HG02938 (cell line): Measurements from ENCODE around the gene FZD7.

ENCODE experiments used
- ATAC-seq: cut with Tn5 transposase; IDR thresholded peaks from one replicate; pipeline ENCODE4 v1.9.1; 2021; ENCODE audit warnings: mild to moderate bottlenecking, moderate library complexity; ENCODE audit not compliant: unreplicated experiment

FZD7 gene

DNA sequence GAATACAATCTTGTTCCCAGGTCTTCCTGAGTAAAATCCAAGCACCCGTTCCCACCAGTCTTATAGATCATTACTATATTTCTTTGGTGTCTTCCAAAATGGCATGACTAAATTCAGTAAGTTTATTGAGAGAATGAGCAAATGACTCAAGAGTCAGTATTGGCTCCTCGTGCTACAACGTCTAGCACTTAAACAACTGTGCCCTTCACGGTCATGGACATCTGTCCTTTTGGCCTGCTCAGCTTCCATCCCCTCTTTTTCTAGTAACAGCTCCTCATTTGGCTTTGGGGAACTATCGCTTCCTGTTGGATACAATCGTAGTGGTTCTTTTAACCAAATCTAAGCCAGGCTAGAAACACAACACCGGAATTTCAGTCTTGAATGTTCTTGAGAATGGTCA lies 24.1 kb upstream of the FZD7 start:
- no peak for ATAC-seq

GRCh38 chr2:202014318-202014717 lies 19.3 kb upstream of the FZD7 start:
- no peak for ATAC-seq

GRCh38 chr2:202014759-202015211 lies 18.9 kb upstream of the FZD7 start:
- ATAC-seq: no peak

GRCh38 chr2:202015471-202015870 lies 18.2 kb upstream of the FZD7 start:
- no peak for ATAC-seq

DNA sequence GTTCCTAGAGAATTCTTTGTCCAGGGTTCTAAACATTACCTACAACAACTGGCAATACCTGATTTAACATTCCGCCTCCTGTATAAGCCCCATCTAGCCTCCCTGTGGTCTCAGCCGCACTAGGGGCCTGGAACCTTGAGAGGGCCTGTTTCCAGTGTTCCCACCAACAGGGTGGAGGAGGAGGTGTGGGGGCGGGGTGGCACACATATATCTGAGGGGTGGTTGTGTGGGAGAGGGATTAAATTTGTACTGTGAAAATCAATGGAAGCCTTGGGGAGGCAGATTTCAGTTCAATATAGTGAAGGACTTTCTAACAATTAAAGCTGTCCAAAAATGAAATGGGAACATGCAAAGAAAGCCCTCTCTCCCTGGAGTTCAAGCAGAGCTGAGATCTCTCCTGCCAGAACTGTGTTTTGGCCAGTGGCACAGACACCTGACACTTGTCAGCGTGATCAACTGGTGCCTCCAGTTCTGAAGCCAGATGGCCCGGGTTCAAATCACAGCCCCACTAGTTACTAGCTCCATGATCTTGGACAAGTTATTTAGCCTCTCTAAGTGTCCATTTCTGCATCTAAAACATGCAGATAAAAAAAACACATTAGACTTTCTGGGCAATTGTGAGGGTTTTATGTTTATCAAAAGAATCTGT lies 17.0 kb upstream of the FZD7 start:
- no peak for ATAC-seq

DNA sequence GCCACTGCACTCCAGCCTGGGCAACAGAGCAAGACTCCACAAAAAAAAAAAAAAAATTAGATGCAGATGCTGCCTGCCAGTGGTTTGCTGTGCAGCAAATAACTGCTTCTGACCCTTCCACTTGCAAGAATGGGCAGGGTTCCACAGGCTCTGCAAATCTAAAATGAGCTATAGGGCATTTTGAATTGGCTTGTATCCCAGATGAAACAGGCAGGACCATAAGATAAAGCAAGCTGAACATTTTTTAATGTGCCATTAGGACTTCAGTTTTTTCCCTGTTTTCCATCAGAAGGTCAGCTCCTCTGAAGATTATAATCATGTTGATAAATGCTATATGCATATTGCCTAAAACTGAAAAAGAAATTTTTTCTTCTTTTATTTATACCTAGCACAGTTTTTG lies 15.7 kb upstream of the FZD7 start:
- no peak for ATAC-seq

GRCh38 chr2:202018950-202019349 lies 14.7 kb upstream of the FZD7 start:
- ATAC-seq: no peak

GRCh38 chr2:202019689-202020450 lies 13.8 kb upstream of the FZD7 start:
- no peak for ATAC-seq

DNA sequence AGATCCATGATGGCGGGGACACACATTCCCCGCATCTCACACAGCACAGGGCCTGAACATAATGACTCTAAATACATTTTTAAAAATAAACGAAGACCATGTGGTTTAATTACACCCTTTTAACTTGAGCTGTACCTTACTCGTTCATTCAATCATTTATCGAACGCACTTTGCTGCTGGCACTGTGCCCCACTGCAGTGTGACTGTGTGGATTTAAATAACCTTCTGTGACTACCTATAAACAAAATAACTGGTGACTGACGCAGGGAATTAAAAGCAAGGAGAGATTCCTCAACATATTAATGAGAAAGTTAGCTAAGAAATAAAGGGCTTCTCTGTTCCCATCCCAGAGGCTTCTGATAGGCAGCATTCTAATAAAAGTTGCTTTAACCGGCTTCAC lies 10.9 kb upstream of the FZD7 start:
- ATAC-seq: no peak

DNA sequence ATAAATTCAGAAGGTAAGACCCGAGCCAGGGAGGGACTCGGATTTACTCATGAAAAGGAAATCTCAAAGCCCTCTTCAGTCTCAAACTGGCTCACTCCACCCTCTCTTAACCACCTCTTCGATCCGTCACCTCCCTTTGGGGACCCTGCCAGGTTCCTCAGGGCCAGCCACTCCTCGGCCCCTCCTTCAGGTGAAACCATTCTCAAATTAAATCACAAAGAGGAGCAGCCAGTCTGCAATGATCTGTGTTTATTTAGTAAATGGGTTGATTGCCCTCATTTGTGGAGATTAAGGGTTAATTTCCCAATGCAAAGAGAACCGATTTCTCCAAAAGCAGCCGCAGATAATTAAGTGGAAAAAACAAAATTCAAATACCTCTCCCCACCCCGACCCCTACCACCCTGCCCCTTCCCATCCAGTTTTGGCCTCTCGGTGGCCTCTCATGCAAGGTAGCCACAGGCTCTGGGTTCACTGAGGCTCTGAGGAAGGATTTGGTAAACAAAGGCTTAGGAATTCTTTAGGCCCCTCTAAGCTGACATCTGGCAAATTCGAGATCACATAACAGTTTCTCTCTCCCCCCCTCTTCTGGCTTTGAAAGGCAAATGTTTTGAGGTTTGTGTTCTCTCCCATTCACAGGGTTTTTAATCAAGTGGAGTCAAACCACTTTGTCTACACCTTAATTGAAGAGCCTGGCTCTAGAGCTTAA lies 10.3 kb upstream of the FZD7 start:
- no peak for ATAC-seq

GRCh38 chr2:202023904-202024266 lies 9.8 kb upstream of the FZD7 start:
- ATAC-seq: no peak

- ATAC-seq: no peak
Observed at GRCh38 chr2:202024871-202025270, 8.8 kb upstream of the FZD7 start.

DNA sequence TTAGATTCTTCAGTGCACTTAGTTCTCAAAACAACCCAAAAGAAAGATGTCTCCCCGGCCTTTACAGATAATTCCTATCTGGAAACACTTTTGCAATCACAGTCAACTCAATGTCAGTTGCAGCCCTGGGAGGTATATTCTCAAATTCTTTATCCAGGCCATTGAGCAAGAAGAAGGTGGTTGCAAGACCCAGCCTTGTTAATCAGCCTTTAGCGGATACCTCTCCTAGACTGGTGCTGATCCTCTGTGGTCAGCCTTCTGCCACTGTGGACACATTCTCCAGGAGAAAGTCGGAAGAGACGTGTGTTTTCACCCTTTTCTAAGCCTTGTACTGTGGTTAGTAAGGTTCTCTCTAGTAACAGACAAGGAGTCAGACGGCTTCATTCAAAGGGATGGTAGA lies 7.8 kb upstream of the FZD7 start:
- ATAC-seq: no peak

GRCh38 chr2:202026507-202026906 lies 7.1 kb upstream of the FZD7 start:
- no peak for ATAC-seq

DNA sequence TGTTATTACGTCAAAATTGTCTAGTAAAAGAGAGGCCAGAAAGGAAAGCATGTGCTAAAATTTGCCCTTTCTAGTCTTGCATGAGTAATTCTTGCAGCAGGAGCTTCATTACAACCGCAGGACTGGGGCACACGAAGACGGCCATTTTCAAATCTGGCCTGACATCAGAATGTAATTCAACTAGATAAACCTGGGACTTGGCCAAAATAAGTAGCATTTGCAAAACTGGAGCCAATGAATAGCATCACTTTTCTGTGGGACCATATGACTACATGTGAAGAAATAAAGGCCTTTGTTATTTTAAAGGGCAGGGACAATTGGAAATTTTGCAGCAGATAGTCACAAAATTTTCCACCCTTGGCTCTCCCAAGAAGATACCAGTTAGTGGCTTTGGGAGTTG lies 3.0 kb upstream of the FZD7 start:
- ATAC-seq: no peak

- no peak for ATAC-seq
Observed at GRCh38 chr2:202031246-202031951, 2.3 kb upstream of the FZD7 start.

- ATAC-seq: peak; percentile 22
Observed at GRCh38 chr2:202032846-202033316, 774 bp upstream of the FZD7 start.

- peak; percentile 15 for ATAC-seq
Observed at GRCh38 chr2:202034249-202035088, 814 bp downstream of the FZD7 start.

- ATAC-seq: no peak
Observed at GRCh38 chr2:202035089-202035940, 1.7 kb downstream of the FZD7 start.
